HG03520 (cell line): ENCODE measurements around the gene PUM2.
"Not testable (repeated sequence)": the region's sequence is repeated elsewhere in the genome, so short reads cannot be mapped to it uniquely, and the experiment has no call there.

Experiments
- ATAC-seq: cut with Tn5 transposase; IDR thresholded peaks from one replicate; pipeline ENCODE4 v1.9.1; 2021; ENCODE audit warnings: mild to moderate bottlenecking, moderate library complexity; ENCODE audit not compliant: unreplicated experiment

PUM2 gene, protein sequence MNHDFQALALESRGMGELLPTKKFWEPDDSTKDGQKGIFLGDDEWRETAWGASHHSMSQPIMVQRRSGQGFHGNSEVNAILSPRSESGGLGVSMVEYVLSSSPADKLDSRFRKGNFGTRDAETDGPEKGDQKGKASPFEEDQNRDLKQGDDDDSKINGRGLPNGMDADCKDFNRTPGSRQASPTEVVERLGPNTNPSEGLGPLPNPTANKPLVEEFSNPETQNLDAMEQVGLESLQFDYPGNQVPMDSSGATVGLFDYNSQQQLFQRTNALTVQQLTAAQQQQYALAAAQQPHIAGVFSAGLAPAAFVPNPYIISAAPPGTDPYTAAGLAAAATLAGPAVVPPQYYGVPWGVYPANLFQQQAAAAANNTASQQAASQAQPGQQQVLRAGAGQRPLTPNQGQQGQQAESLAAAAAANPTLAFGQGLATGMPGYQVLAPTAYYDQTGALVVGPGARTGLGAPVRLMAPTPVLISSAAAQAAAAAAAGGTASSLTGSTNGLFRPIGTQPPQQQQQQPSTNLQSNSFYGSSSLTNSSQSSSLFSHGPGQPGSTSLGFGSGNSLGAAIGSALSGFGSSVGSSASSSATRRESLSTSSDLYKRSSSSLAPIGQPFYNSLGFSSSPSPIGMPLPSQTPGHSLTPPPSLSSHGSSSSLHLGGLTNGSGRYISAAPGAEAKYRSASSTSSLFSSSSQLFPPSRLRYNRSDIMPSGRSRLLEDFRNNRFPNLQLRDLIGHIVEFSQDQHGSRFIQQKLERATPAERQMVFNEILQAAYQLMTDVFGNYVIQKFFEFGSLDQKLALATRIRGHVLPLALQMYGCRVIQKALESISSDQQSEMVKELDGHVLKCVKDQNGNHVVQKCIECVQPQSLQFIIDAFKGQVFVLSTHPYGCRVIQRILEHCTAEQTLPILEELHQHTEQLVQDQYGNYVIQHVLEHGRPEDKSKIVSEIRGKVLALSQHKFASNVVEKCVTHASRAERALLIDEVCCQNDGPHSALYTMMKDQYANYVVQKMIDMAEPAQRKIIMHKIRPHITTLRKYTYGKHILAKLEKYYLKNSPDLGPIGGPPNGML

DNA sequence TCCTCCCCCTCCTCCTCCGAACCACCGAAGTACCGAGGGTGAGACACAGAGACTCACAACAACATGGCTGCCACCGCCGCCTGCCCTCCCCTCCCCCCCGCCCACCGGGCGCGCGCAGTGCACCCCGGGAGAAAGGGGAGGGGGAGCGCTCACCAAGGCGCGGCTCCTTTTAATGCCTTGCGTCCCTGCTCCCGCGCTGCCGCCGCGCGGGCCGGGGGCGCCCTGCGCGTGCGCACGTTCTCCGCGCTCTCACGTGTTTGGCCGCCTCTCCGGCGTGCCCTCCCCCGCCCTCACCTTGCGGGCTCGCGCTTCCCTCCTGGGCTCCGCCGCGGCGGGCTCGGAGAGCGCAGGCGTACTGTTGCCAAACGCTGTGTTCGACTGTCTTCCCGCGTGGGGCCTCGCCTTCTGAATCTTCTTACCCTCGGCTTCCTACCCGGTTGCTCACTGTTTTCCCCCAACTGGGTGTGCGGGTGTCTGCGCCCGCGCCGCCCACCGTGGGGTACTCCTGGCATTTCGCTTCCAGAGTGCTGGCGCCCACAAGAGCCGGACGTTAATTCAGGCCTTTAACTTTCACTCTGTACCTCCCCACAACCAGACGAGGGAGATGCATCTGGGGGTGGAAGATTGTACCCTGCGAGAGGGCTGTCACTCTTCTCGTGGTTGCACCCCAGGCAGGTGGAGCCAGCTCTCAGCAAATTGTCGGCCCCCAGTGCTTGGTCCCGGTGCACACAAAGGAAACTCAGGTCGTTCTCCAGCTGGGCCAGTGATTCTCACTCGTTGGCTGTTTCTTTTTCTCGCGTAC is at the start of gene PUM2:
Gene PUM2, minus strand, starts transcription at position 92 of the 802 bp plus-strand sequence. CDS start 23,484 bp downstream, outside the sequence.
- ATAC-seq, result peak; percentile 77

DNA sequence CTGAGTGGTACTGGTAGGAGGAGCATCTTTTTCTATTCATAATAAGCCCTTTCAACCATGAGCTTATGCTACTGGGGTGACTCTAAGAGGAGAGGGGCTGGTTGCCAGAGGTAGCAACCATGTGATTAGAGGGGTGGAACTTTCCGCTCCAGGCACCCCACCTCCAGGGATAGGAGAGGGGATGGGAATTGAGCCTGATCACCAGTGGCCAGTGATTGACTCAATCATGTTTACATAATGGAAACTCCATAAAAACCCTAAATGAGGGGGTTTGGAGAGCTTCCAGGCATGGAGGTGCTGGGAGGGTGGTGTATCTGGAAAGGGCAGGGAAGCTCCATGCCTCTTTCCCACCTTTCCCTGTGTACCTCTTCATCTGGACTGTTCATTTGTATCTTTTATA is 49.7 kb upstream of the PUM2 start:
- no peak for ATAC-seq

DNA sequence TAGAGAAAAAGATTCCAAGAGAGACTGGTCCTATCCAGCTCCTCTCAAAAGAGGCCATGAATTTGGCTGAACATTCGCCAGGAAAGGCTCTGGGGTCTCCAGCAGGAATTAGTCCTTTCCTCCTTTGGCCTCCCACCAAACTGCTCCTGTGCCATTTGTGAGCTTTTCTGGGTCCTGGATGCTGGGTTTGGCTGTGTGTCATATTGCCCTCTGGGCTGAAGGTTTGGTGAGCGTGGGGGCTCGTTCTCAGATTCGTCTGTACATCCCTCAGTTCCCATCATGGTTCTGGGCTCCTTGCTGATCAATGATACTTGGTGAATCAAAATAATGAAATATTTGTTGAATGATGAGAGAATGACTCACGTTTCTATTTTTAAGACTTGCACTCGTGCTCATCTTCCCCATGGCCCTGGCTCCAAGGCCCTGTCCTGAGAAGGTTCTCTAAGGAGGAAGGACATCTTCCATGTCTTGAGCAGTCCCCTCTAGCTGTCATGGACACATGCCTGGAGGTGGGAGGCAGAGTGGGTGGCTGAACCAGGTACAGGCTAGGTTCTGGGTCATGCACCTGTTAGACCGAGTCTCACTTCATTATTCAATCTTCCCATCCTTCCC is 48.4 kb upstream of the PUM2 start:
- no peak for ATAC-seq

DNA sequence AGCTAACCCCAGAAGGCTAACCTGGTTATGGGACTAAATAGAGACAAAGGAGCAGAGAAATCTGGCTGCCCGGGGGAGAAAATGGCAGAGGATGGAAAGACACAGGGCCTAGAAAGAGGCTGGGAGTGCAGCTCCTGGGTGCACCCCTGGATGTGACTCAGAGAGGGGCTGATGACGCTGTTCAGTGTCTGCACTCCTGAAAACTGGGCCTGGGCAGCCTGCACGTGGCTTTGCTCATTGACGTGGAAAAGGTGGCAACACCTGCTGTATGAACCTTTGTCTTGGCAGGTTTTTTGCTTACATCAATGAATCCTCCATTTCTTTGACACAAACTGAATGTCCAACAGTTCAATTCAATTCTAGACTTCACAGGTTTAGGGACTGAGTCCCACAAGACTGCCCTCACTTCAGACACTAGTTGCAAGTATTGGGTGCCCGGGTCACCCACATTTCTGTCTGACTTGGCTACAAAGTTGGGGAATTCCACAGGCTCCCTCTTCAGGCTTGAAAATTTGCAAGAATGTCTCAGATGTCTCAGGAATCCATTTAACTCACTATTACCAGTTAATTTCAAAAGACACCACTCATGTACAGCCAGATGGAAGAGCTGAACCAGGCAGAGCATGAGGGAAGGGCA is 47.3 kb upstream of the PUM2 start:
- no peak for ATAC-seq

DNA sequence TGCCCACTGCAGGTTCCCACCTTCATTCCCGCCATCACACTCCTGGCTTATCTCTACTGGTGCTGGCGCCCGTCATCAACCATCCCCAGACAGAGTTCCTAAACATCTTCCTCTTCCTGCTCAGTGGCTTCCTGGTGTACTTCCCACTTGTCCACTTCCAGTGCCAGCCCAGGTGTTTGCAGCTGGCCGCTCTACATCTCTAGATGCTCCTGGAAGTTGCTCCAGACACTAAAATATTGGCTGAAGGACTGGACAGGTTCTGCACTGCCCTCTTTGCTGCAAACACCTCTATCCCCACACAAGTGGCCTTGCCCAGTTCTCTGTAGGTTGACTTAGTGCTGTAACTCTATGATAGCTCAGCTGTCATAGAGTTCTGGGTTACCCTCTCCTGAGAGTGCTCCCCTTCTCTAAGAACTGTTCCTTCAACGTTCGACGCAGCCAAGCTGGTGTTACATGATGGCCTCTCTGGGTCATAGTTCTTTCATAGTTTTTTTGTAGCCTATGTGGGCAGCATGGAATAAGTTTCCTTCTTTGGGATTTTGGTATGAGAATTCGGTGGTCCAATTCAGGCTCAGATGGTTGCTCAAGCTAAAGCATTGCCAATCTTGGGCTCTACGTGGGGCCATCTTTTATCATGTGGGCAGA is 45.8 kb upstream of the PUM2 start:
- no peak for ATAC-seq

DNA sequence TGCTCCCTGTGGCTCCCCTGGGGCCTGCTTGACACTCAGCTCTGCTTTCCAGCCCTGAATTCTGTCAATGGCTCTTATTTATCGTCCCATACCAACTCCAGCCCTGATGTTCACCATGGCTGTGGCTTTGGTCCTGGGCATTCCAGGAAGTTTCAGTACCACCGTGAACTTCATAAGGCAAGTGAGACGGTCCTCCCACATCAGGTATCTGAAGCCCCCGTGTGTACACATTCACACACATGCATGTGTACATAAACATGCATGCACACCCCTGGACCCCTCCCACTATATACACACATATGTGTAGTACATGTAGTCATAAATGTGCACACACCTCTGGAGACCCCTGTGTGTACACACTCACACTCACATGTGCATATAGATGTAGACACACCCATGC is 43.3 kb upstream of the PUM2 start:
- ATAC-seq, result no peak

DNA sequence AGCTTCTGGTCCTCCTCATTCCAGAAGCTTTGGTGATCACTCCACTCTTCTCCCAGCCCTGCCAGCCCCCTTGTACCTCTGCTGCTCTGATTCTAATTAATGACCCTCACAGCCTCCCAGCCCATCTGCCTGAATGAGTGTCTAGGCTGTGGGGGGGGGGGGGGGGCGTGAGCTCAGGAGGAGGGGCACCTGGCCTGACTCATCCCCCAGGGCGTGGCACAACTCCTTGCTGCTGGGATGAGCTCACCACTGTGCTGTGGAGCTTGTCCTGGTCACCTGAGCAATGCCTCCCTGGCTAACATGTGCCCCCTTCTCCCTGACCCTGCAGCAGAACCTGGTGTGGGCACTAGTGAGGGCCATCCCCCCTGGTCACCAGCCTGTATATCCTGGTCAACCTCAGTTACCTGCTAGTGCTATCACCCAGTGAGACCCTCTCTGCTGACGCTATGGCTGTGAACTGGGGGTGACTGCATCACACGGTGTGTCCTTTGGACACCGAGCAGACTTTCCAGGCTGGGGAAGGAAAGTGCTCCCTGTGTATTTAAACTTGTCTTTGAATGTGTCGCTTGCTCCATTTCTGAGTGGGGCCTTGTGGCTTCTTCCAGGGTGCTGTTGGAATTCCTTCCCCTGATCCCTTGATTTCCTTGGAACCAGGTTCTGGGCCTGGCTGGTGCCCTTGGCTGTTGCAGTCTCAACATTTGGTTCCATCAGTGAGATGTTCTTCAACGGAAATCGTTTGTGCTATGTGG is 41.5 kb upstream of the PUM2 start:
- no peak for ATAC-seq

DNA sequence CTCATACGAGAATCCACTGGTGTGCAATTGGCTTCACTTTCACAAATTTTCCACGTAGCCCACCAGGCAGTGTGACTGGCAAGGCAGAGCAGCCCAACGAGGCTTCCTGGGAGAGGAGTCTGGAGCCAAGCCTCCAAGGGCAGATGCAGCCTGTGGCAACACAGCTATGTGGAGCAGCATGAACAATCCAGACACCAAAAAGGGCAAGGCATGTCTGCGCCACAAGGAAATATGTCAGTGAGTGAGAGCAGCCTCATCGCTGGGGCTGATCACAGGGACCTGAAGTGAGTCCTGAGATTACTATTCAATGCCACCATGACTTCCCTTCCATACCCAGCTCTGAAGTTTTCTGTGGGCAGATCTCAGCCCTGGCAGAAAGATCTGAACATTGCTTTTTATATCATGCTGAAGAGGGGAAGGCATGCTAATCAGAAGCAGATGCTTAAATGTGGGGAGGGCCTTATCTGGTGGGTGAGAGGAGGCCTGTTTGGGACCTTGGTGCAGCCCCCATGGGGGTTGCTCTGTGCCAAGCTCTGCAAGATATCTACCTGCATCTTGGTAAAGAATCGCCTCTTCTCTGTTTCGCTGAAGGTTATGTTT is 40.0 kb upstream of the PUM2 start:
- no peak for ATAC-seq

DNA sequence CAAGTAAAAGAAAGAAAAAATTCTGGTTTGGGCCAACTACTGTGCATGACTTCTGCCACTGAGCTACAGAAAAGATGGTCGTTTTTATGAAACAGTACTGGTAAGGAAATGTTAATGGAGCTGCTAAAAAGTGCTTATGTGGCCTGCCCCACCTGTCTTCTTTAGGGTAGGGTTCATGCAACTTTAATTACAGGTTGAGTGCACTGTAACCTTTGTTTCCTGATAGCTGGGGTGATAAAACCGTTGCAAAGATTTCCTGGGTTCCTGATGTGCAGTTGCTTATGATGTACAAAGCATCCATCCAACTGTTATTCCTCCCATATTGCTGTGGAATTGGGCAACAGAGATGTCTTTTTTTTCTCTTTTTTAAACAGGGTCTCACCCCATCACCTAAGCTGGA is 34.3 kb upstream of the PUM2 start:
- no peak for ATAC-seq

DNA sequence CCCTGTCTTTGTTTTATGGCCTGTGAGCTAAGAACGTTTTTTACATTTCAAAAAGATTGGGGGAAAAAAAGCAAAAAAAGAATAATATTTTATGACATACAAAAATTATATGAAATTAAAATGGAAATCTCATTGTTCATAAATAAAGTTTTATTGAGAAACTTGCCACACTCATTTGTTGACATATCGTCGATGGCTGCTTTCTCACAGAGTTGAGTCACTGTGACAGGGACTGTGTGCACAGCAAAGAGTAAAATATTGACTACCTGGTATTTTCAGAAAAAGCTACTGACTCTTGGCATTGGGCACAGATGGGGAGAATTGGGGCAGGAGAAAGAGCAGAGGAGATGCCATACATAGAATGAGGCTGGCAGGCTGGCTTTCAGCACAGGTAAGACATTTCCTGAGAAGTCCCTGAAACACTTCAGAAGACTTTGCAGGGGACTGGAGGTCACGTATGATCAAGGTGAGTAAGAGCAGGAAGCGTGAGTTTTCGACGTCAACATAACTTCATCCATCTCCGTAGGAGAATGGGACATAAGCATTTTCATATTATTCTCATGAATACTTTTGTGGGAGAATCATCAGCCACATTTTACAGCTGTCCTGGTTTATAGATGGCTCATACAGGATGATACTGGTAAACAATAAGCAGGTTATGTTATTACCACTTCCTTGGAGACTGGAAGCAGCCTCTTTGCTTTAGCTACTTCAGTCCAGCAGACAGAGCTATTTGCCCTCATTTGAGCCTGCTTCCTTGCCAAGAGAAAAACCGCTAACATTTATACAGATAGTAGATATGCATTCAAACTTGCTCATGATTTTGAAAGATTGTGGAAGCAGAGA is 32.5 kb upstream of the PUM2 start:
- no peak for ATAC-seq

DNA sequence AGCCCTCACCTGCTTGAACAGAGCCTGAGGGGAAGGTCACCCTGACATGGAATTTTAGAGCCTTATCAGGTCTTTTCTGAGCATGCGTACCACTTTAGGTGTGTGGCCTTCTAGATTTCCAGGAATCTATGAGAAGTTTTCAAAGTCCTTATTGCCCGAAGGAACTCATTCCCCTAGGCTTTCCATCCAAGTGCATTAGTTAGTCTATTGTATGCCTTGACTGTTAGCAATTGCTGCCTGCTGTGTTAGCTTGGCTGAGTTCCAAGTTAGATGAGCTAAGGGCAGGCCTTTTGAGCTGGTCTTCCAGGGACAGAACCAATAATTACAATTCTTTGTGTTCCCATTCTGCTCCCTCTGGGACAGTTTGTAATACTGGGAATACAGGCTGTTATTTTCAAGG is 30.8 kb upstream of the PUM2 start:
- ATAC-seq, result no peak

DNA sequence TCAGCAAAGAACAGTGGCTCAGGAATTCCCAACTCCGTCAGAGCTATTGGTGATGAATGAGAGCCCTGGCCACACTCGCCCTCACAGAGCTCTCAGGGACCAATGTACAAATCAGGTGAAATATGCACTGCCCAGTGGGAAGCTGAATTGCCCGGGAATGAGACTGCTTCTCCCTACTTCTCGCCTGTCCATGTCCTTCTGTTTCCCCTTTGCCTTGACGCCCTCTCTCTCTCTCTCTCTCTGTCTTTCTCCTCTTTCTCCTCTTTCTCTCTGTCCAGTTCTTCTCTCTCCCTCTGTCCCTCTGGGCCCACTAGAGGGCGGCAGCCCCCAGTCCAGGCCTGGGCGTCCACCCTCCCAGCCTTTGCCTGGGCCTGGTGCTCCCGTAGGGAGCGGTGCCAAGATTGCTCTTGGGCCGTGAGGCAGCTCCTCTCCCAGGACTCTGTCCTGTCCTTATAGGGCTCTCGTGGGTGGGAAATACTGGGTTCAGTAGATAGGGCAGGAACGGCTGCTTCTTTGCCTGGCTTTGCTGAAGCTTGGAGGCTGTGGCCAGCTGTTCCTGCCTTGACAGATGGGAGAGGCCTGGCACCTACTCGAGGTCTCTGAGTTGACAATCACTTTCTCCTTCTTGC is 28.4 kb upstream of the PUM2 start:
- ATAC-seq, result no peak

DNA sequence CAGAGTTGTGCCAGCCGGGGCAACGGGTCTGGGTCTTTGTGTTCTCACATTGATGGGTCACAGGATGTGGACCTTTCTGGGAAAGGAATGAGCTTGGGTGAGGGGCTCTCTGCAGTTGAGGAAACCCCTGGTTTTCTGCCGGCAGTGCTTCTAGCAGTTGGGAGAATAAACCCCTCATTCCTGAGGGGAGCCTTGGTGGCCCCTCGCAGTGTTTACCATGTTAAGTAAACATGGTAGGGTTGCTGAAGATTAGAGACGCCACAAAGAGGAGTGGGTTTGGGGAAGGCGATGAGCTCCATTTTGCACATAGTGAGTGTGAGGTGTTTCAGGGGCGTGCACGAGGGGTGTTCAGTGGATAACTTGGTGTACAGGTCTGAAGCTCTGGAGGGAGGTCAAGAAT is 27.7 kb upstream of the PUM2 start:
- no peak for ATAC-seq

DNA sequence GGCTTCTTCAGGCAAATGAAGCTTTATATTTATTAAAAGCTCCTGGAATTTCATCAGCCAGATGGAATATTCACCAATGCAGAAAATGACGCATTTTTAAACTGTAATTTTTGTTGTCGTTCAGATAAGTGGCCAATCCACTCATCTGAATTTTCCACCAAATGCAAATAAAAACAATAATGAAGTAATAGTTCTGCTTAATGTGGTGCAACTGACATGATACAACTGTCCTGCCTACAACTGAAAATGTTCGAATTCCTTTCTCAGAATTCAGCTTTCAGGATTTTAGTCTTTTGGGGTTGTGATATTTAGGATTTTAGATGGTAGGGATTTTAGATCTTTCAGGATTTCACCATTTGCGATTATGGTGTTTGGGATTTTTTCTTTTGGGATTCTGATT is 27.1 kb upstream of the PUM2 start:
- ATAC-seq, result no peak

DNA sequence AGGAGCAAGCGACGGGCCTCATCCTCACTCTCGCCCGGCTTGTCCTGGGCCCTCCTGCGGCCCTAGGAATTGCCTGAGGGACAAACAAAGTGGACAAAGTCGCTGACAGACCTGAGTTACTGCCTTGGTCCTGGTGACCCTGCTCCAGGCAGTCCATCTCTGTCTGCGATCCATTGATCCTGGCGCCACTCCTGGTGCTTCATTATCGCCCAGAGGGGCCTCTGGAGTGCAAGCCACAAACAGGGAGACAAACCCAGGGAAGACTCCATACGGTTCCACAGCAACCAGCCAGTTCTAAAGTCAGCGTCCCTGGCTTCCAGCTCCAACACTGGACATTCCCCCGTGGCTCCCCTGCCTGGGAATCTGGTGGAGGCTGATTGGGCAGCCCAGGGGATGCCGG is 24.3 kb upstream of the PUM2 start:
- not testable (repeated sequence) for ATAC-seq

DNA sequence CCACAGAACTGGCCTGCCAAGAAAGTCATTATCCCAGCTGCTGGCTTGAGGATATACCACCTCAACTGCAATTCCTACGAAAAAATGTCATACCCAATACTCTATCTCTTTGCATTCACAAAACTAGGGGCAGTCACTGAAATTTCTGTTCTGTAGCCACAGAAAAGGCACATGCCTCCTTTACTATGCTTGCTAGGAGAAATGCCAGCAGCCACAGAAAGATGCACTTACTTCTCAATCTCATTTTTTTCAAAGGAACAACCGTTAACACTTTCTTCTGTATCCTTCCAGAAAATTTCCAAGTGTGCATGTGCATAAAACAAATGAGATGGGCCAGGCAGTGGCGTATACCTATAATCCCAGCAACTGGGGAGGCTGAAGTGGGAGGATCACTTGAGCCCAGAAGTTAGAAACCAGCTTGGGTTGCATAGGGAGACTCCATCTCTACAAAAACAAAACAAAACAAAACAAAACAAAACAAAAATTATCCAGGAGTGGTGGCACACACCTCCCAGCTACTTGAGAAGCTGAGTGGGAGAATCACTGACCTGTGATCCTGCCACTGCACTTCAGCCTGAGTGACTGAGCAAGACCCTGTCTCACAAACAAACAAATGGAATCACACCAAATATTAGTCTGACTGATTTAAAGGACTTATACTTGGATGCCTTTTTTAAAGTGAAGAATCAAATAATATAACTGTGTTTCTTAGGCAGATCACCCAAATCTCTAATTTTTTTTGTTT is 22.4 kb upstream of the PUM2 start:
- ATAC-seq, result no peak
